C1 segment of cervical spinal cord (tissue), 14 donors: ENCODE results near the gene MECR.
"Not testable (repeated sequence)": the region's sequence is repeated elsewhere in the genome, so short reads cannot be mapped to it uniquely, and the experiment has no call there.

ENCODE experiments used
- DNase-seq, 14 donors: peaks; one replicate each; lab custom pipeline; 2025; lab: John Stamatoyannopoulos, UW

MECR gene

GRCh38 chr1:29171521-29171920 is 59.2 kb downstream of the MECR start:
- DNase-seq, result no peak

GRCh38 chr1:29171089-29171488 is 59.6 kb downstream of the MECR start:
- DNase-seq, result no peak

- no peak for DNase-seq
Measured at GRCh38 chr1:29169976-29170375, 60.8 kb downstream of the MECR start.

- no peak for DNase-seq
Measured at GRCh38 chr1:29167904-29168303, 62.8 kb downstream of the MECR start.

- no peak for DNase-seq
Measured at GRCh38 chr1:29166291-29166878, 64.3 kb downstream of the MECR start.

GRCh38 chr1:29164588-29164987 is 66.1 kb downstream of the MECR start:
- DNase-seq, result no peak

GRCh38 chr1:29162476-29163138 is 68.1 kb downstream of the MECR start:
- DNase-seq, result peak in 2 of 14 donors; percentile 1 to 5

- DNase-seq, result no peak
Measured at GRCh38 chr1:29162025-29162424, 68.7 kb downstream of the MECR start.

- DNase-seq, result no peak
Measured at GRCh38 chr1:29159773-29160172, 71.0 kb downstream of the MECR start.

- no peak for DNase-seq
Measured at GRCh38 chr1:29157269-29157601, 73.5 kb downstream of the MECR start.

- DNase-seq, result no peak
Measured at GRCh38 chr1:29156543-29157268, 74.0 kb downstream of the MECR start.

- no peak for DNase-seq
Measured at GRCh38 chr1:29152046-29152805, 78.5 kb downstream of the MECR start.

- not testable (repeated sequence) for DNase-seq
Measured at GRCh38 chr1:29150346-29150745, 80.4 kb downstream of the MECR start.

- DNase-seq, result no peak
Measured at GRCh38 chr1:29148656-29149491, 81.9 kb downstream of the MECR start.

GRCh38 chr1:29145739-29146437 is 84.8 kb downstream of the MECR start:
- no peak for DNase-seq

GRCh38 chr1:29144178-29144577 is 86.6 kb downstream of the MECR start:
- DNase-seq, result no peak

- DNase-seq, result no peak
Measured at GRCh38 chr1:29142714-29143113, 88.0 kb downstream of the MECR start.
